ENCODE data around the gene NUDT14. TPM values are rescaled to one million over a fixed set of nuclear protein-coding genes. Genes with fewer than 3 reads are reported as not detected.

Gene NUDT14
- total RNA-seq, 2 experiments from 2014 or later, result 18.3 to 21.4 TPM

- no peaks in the 10 kb centered on the region for H3K9me3 Mint-ChIP-seq
- CTCF ChIA-PET, result no interaction called here
- no peak overlapping the region for H3K4me3 Mint-ChIP-seq
- H3K27me3 Mint-ChIP-seq, result no peaks in the 10 kb centered on the region
- H3K4me1 Mint-ChIP-seq, result no peaks in the 10 kb centered on the region
- DNase-seq, result no peak
- H3K36me3 Mint-ChIP-seq (ENCODE audit: low read depth), result no peaks in the 10 kb centered on the region
- POLR2A ChIA-PET, result no interaction called here
- no peak overlapping the region for H3K27ac Mint-ChIP-seq
Measured at GRCh38 chr14:105148604-105149145, 32.4 kb downstream of the NUDT14 start.

GRCh38 chr14:105147671-105148603 is 33.2 kb downstream of the NUDT14 start:
- no peak overlapping the region for H3K27ac Mint-ChIP-seq
- no peaks in the 10 kb centered on the region for H3K36me3 Mint-ChIP-seq (ENCODE audit: low read depth)
- POLR2A ChIA-PET, result no interaction called here
- no peaks in the 10 kb centered on the region for H3K9me3 Mint-ChIP-seq
- no peaks in the 10 kb centered on the region for H3K27me3 Mint-ChIP-seq
- CTCF ChIA-PET, result no interaction called here
- no peak for DNase-seq
- H3K4me3 Mint-ChIP-seq, result no peak overlapping the region
- H3K4me1 Mint-ChIP-seq, result no peaks in the 10 kb centered on the region

- H3K9me3 Mint-ChIP-seq, result peaks cover 2% of the 10 kb centered on the region
- H3K4me1 Mint-ChIP-seq, result no peaks in the 10 kb centered on the region
- CTCF ChIA-PET, result no interaction called here
- no peaks in the 10 kb centered on the region for H3K27me3 Mint-ChIP-seq
- H3K27ac Mint-ChIP-seq, result no peak overlapping the region
- DNase-seq, result no peak
- no peak overlapping the region for H3K4me3 Mint-ChIP-seq
- no peaks in the 10 kb centered on the region for H3K36me3 Mint-ChIP-seq (ENCODE audit: low read depth)
- POLR2A ChIA-PET, result no interaction called here
Measured at GRCh38 chr14:105146976-105147635, 34.0 kb downstream of the NUDT14 start.

- DNase-seq, result no peak
- Mint-ChIP-seq H3K27ac (no peak overlapping the region), H3K4me3 (no peak overlapping the region), H3K9me3 (peaks cover 6% of the 10 kb centered on the region), H3K36me3 (ENCODE audit: low read depth) (no peaks in the 10 kb centered on the region), H3K4me1 (no peaks in the 10 kb centered on the region), H3K27me3 (no peaks in the 10 kb centered on the region)
- ChIA-PET POLR2A (no interaction called here), CTCF (no interaction called here)
Measured at GRCh38 chr14:105146181-105146975, 34.7 kb downstream of the NUDT14 start.

GRCh38 chr14:105145381-105146180 is 35.5 kb downstream of the NUDT14 start:
- ChIA-PET POLR2A (no interaction called here), CTCF (no interaction called here)
- no peak for DNase-seq
- peaks cover 9% of the 10 kb centered on the region for H3K9me3 Mint-ChIP-seq
- no peak overlapping the region for H3K4me3 Mint-ChIP-seq
- H3K27me3 Mint-ChIP-seq, result no peaks in the 10 kb centered on the region
- no peaks in the 10 kb centered on the region for H3K36me3 Mint-ChIP-seq (ENCODE audit: low read depth)
- H3K4me1 Mint-ChIP-seq, result no peaks in the 10 kb centered on the region
- no peak overlapping the region for H3K27ac Mint-ChIP-seq

GRCh38 chr14:105144666-105145380 is 36.3 kb downstream of the NUDT14 start:
- CTCF ChIA-PET, result no interaction called here
- Mint-ChIP-seq H3K36me3 (ENCODE audit: low read depth) (no peaks in the 10 kb centered on the region), H3K4me3 (no peak overlapping the region), H3K9me3 (peaks cover 12% of the 10 kb centered on the region), H3K27ac (no peak overlapping the region), H3K27me3 (no peaks in the 10 kb centered on the region), H3K4me1 (no peaks in the 10 kb centered on the region)
- no peak for DNase-seq
- POLR2A ChIA-PET, result no interaction called here

- Mint-ChIP-seq H3K36me3 (ENCODE audit: low read depth) (no peaks in the 10 kb centered on the region), H3K27ac (no peak overlapping the region), H3K4me3 (no peak overlapping the region), H3K27me3 (no peaks in the 10 kb centered on the region), H3K4me1 (no peaks in the 10 kb centered on the region), H3K9me3 (peaks cover 12% of the 10 kb centered on the region)
- ChIA-PET CTCF (no interaction called here), POLR2A (no interaction called here)
- DNase-seq, result no peak
Measured at GRCh38 chr14:105144026-105144665, 37.0 kb downstream of the NUDT14 start.

GRCh38 chr14:105143451-105144025 is 37.6 kb downstream of the NUDT14 start:
- no peak overlapping the region for H3K27ac Mint-ChIP-seq
- CTCF ChIA-PET, result no interaction called here
- H3K4me1 Mint-ChIP-seq, result no peaks in the 10 kb centered on the region
- no peaks in the 10 kb centered on the region for H3K36me3 Mint-ChIP-seq (ENCODE audit: low read depth)
- no peaks in the 10 kb centered on the region for H3K27me3 Mint-ChIP-seq
- H3K4me3 Mint-ChIP-seq, result no peak overlapping the region
- POLR2A ChIA-PET, result no interaction called here
- peaks cover 12% of the 10 kb centered on the region for H3K9me3 Mint-ChIP-seq
- DNase-seq, result no peak

GRCh38 chr14:105142651-105143450 is 38.3 kb downstream of the NUDT14 start:
- Mint-ChIP-seq H3K36me3 (ENCODE audit: low read depth) (no peaks in the 10 kb centered on the region), H3K4me1 (no peaks in the 10 kb centered on the region), H3K9me3 (peaks cover 12% of the 10 kb centered on the region), H3K27ac (no peak overlapping the region), H3K27me3 (no peaks in the 10 kb centered on the region), H3K4me3 (no peak overlapping the region)
- CTCF ChIA-PET, result no interaction called here
- DNase-seq, result no peak
- POLR2A ChIA-PET, result no interaction called here

GRCh38 chr14:105141486-105142281 is 39.4 kb downstream of the NUDT14 start:
- H3K27me3 Mint-ChIP-seq, result no peaks in the 10 kb centered on the region
- H3K9me3 Mint-ChIP-seq, result peaks cover 12% of the 10 kb centered on the region
- no peak for DNase-seq
- no peaks in the 10 kb centered on the region for H3K36me3 Mint-ChIP-seq (ENCODE audit: low read depth)
- ChIA-PET POLR2A (no interaction called here), CTCF (no interaction called here)
- no peak overlapping the region for H3K27ac Mint-ChIP-seq
- H3K4me1 Mint-ChIP-seq, result no peaks in the 10 kb centered on the region
- H3K4me3 Mint-ChIP-seq, result no peak overlapping the region
